Inferior parietal cortex (tissue), 1 donor: ENCODE data around the gene SHANK3.
"Not testable (repeated sequence)": the region's sequence is repeated elsewhere in the genome, so short reads cannot be mapped to it uniquely, and the experiment has no call there.

Experiments used
- DNase-seq: peaks from one replicate; pipeline ENCODE4 v3.0.0-alpha.2; 2016; ENCODE audit errors: extremely low spot score

The SHANK3 gene

DNA sequence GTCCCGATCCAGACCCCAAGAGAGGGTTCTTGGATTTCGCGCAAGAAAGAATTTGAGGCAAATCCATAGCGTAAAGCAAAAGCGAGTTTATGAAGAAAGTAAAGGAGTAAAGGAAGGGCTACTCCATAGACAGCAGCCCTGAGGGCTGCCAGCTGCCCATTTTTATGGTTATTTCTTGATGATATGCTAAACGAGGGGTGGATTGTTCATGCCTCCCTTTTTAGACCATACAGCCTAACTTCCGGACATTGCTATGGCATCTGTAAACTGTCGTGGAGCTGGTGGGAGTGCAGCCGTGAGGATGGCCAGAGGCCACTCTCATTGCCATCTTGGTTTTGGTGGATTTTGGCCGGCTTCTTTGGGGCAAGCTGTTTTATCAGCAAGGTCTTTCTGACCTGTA, 19.4 kb upstream of the SHANK3 start:
- no peak for DNase-seq

- not testable (repeated sequence) for DNase-seq
These were observed 18.0 kb upstream of the SHANK3 start for GRCh38 chr22:50654664-50655063.

DNA sequence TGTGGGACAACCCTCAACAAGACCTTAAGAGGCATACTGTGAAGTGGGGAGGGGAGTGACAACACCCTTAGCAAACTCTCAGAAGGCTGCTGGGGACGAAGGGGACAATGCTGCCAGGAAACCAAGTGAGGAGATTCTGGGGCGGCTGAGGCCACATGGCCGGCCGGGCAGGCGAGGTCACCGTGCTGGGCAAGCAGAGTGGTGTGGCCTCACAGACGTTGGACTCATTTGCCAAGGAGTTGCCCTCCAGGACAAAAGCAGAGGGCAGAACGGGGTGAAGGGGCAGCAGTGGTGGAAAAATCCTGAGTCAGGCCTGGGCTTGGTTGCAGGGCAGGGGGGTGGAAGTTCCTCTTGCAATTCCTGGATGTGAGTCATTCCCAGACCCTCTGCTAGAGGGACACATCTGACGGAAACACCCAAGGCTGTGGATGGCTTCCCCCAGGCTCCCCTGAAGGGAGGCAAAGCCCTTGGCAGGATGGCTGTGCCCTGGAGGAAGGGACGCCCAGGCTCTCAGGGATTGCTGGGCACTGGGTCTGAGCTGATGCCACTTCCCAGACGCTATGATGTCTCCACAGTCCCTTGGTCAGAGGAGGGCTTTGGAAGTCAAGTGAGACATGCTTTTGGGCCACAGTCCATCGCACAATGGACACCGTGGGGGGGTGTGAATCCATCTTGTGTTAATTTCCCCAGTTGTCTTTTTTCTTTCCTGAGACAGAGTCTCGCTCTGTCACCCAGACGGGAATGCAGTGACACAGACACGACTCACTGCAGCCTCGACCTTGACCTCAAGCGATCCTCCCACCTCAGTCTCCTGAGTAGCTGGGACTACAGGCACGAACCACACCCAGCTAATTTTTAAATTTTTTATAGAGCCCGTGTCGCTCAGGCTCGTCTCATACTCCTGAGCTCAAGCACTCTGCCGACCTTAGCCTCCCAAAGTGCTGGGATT, 16.2 kb upstream of the SHANK3 start:
- DNase-seq = no peak

DNA sequence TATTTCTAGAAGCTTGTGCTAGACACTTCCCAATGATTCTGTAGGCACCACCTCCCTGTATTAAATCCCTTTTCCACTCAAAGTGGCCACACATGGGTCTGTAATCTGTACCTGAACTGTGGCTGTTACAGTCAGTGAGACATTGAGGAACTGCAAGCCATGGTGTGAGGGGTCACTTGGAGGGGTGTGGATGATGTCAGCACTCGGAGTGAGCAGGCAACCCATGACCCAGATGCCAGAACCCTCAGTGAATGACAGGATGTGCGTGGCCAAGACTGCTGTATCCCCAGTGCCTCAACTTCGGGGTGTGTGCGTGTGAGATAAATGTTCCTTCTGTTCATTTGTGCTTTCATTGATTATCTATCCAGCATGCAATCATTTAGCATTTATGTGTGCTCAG, 14.7 kb upstream of the SHANK3 start:
- DNase-seq = no peak

DNA sequence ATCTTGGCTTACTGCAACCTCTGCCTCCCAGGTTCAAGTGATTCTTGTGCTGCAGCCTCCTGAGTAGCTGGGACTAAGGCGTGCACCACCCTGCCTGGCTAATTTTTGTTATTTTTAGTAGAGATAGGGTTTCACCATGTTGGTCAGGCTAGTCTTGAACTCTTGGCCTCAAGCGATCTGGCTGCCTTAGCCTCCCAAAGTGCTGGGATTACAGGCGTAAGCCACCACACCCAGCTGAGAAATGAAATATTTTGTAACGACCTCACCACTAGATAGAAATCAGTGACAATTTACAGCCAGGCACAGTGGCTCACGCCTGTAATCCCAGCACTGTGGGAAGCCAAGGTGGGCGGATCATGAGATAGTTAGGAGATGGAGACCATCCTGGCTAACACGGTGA, 12.9 kb upstream of the SHANK3 start:
- DNase-seq = not testable (repeated sequence)

- no peak for DNase-seq
These were observed 12.3 kb upstream of the SHANK3 start for GRCh38 chr22:50660306-50660705.

GRCh38 chr22:50665212-50665611, 7.4 kb upstream of the SHANK3 start:
- DNase-seq = no peak

DNA sequence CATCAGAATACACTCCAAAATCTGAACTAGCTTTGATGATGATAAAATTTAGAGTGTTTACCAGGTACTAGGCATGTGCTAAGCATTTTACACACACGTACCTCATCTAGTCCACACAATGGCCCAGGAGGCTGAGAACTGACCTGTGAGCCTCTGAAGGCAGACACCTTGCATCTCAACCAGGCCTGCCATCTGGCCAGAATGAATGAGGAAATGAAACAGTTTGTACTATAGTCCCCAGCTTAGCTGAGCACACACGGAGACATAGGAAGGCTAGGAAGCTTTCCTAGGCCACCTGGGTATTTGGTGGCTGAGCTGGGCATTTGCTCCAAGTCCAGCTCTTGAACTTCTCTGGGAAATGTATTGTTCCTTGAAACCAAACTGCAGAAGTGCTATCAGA, 6.9 kb upstream of the SHANK3 start:
- DNase-seq = no peak

DNA sequence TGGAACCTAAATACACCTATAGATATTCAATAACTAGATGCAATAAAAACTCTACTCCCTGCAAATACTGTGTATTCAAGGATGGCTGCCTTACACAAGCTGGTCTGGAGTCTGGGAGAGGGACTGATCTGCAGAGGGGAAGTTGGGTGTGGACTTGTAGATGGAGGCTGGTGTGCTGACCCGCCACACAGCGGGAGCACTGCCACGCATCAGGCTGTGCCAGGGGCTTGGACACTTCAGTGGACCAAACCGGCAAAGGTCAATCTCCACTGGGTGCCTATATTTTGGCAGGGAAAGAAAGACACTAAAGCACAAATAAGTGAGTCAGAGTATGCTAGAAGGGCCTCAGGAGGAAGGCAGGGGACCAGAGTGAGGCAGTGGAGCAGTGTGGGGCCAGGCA, 2.1 kb upstream of the SHANK3 start:
- no peak for DNase-seq

- no peak for DNase-seq
These were observed 1.6 kb upstream of the SHANK3 start for GRCh38 chr22:50670914-50671538.

- DNase-seq = no peak
These were observed 982 bp upstream of the SHANK3 start for GRCh38 chr22:50671641-50672040.

GRCh38 chr22:50672041-50672440, 582 bp upstream of the SHANK3 start:
- no peak for DNase-seq

DNA sequence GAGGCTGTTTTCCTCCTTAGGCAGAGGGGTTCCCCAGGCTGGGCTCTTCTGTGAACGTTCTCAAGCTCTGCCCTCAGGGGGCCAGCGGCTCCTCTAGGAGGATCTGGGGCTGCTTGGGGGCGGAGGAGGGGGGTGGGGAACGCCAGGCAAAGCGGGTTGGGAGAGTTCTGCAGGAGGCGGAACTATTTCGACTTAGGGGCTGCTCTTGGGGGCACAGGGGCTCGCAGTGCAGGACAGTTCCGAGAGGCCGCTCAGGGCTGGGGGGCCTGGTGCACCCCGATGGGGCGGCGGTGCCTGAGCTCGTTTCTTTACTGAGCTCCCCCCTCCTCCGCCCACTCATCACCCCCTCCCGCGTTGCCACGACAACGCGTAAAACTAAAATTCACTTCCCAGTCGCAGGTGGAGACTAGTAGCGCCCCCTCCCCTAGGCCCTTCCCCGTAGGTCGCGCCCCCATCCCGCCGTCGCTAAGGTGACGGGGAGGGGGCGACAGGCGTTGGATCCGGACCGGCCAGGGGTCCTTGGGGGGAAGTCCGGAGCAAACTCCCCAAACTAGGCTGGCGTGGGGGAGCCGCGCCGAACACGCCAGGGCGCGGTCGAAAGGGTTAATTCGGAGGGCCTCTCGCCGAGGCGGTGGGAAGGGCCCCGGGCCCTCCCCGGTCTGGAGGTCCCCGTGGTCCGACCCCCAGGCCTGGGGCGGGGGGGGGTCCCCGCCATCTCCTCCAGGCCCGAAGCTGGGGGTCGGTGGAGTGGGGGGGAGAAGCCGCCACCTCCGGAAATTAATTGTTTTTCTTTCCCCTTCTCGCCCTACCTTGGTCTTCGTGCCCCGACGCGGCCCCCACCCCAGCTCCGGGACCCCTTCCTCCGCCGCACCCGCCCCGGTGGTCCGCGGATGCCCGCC, 857 bp downstream of the SHANK3 start:
- DNase-seq = no peak

GRCh38 chr22:50674130-50674500, 1.5 kb downstream of the SHANK3 start:
- no peak for DNase-seq

- no peak for DNase-seq
These were observed 2.3 kb downstream of the SHANK3 start for GRCh38 chr22:50674606-50675552.

GRCh38 chr22:50675553-50676179, 3.0 kb downstream of the SHANK3 start:
- no peak for DNase-seq

DNA sequence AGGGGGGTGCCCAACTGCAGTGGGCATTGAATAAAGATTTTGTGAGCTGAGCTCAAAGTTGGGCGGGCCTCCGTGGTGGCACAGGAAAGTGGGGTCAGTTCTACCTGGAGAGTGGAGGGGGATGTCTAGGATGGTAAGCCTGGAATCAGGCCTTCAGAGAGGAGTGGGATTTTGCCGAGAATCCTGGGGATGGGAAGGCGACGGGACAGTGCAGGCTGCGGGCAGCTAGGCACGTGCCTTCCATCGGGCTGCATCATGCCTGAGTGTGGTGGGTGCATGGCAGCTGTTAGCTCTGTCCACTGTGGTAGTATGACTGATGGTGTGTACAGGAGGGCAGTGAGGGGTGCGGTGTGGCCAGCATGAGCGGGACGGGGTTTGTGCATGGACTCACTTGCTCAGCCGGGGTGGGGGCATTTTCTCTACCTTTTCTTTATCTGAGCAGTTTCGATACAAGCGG, 3.6 kb downstream of the SHANK3 start:
- no peak for DNase-seq

DNA sequence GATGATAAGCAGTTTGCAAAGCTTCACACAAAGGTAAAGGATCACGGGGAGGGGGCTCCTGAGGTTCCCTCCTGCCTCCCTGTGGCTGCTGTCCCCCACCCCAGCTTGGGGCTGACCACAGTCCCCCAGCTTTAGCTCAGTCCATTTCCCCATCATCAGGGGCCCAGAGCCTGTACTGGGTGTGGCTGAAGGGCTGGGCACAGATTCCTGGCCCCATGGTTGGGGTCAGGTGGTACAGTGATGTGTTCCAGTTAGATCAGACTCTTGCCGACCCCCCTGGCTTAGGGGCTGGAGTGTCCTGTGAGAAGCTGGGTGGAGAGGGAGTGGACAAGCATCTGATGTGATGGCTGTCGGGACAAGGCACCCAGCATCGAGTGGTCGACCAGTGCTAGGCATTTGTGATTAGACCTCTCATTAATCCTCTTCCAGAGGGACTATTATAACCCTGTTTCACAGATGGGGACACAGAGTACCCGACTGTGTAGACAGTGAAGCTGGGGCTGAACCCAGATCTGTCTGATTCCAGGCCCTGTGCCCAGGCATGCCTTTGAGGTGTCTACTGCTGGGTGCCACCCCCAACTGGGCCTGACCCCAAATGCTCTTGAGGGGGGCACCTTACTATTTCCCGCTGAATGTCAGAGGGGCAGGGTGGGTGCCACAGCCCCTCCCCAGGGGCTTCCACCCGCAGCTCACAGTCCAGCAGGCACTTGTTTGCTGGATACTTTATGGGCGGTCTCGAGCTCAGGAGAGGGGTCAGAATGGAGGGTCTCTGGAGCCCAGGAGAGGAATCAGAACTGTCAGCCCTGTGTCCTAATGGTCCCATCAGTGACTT, 4.3 kb downstream of the SHANK3 start:
- no peak for DNase-seq

- no peak for DNase-seq
These were observed 5.0 kb downstream of the SHANK3 start for GRCh38 chr22:50677493-50678217.
